ENCODE results near the gene VAC14. TPM values are rescaled to one million over a fixed set of nuclear protein-coding genes. Genes with fewer than 3 reads are reported as not detected.
A peak's percentile ranks its signal among the peaks of the same experiment; 100 is the strongest.

VAC14 gene
- total RNA-seq, 1 donor from 2014 or later: 75.1 TPM

DNA sequence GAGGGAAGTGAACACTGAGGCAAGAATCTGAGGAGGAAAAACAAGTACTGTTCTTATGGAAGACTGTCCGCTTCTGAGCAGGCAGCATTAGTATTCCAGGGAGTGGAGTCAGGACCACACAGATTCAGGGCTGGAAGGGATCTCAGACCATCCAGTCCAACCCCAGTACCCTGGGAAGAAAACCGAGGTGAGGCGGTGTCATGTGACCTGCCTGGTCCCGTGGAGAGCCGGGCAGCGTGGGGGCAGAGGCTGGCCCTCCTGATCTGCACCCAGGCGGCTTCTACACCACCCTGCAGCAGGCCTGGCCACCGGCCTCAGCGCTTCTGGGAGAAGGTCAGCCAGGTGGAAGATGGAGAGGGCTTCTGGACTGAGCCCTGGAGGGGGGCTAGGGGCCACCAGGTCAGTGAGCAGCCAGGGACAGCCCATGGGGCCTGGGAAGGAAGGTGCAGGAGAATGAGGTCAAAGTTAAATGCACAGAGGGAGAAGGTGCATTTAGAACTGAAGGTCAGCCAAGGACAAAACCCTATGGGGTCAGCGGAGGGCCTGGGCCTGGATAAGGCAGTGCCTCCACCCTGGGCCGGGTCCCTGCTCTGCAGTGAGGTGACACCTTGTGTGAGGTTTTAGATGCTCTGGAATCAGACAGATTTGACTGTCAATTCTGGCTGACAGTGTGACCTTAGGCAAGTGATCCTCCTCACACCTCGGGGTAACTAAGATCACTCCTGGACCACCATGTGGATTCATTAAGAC lies 45.9 kb downstream of the VAC14 start:
- TF ChIP-seq, protein P1, sequence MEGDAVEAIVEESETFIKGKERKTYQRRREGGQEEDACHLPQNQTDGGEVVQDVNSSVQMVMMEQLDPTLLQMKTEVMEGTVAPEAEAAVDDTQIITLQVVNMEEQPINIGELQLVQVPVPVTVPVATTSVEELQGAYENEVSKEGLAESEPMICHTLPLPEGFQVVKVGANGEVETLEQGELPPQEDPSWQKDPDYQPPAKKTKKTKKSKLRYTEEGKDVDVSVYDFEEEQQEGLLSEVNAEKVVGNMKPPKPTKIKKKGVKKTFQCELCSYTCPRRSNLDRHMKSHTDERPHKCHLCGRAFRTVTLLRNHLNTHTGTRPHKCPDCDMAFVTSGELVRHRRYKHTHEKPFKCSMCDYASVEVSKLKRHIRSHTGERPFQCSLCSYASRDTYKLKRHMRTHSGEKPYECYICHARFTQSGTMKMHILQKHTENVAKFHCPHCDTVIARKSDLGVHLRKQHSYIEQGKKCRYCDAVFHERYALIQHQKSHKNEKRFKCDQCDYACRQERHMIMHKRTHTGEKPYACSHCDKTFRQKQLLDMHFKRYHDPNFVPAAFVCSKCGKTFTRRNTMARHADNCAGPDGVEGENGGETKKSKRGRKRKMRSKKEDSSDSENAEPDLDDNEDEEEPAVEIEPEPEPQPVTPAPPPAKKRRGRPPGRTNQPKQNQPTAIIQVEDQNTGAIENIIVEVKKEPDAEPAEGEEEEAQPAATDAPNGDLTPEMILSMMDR (IDR thresholded peaks at IDR 0.05): no peak
- no peak overlapping the region for H3K4me3 ChIP-seq
- peaks cover 5 to 13% of the 10 kb centered on the region in 2 donors for H3K36me3 ChIP-seq
- H3K4me1 ChIP-seq: peaks cover 17 to 55% of the 10 kb centered on the region in 2 donors
- H3K27me3 ChIP-seq: no peaks in the 10 kb centered on the region
- intact Hi-C loops (cut with DNase I): loop anchor here (2.0 kb wide), 1 partner anchor 16 kb away; no protein-coding TSS in a partner anchor
- no peak for DNase-seq (ENCODE audit: low spot score in 2 of 2)
- H3K9me3 ChIP-seq: no peaks in the 10 kb centered on the region
- peak overlapping the region; percentile 53 to 75 for H3K27ac ChIP-seq

DNA sequence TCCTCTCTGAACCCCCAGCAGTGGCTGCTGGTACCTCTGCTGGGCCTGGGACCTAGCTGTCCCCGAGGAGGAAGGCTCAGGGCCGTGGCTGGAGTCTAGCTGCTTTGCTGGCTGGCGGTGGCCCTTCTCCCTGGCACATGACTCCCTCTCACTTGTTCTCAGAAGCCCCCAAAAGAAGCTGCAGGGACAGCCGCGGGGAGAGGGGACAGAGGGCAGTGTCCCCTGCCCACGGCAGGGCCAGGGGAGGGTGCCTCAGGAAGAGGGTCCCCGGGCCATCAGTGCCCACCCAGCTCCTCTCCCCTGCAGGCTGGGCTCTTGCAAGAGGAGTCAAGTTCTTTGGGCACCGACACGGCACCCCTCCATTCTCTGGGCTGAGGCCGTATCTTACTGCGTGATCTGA lies 46.6 kb downstream of the VAC14 start:
- DNase-seq (ENCODE audit: low spot score in 2 of 2): no peak
- no peaks in the 10 kb centered on the region for H3K27me3 ChIP-seq
- intact Hi-C loops (cut with DNase I): loop anchor here (2.0 kb wide), 1 partner anchor 16 kb away; no protein-coding TSS in a partner anchor
- H3K4me1 ChIP-seq: peaks cover 17 to 55% of the 10 kb centered on the region in 2 donors
- TF ChIP-seq, protein P1 (IDR thresholded peaks at IDR 0.05): no peak
- peaks cover 5 to 9% of the 10 kb centered on the region in 2 donors for H3K36me3 ChIP-seq
- H3K27ac ChIP-seq: peak overlapping the region; percentile 53 to 75
- H3K4me3 ChIP-seq: no peak overlapping the region
- no peaks in the 10 kb centered on the region for H3K9me3 ChIP-seq

DNA sequence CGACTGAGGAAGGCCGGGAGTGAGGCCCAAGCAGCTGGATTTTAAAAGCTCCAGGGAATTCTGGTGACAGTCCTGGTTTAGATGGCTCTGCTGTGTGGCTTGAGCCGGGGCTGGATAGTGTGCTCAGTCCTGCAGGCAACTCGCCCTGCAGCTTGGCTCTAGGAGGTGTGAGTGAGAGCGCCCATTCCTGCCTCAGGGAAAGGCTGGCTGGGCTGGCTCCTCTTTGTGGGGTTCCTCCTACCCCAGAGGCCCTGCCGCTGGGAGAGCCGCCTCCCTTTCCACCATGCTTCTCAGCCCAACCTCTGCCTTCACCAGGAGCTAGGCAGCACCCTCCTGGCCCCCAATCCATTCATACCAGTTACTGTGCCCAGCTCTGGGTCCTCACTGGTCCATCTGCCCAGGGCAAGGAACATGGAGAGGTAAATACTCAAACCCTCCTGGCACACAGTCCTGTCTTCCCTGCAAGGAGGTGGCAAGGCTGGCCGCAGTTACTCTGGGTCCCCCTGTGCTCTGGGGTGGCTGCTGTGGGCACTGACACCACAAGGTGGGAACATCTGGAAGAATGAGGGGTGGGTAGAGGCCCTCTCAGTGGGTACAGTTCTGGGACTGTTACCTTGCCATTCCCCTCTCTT lies 47.1 kb downstream of the VAC14 start:
- DNase-seq (ENCODE audit: low spot score in 2 of 2): no peak
- Histone ChIP-seq H3K27me3 (no peaks in the 10 kb centered on the region), H3K4me3 (no peak overlapping the region), H3K36me3 (peaks cover 5 to 8% of the 10 kb centered on the region in 2 donors), H3K9me3 (no peaks in the 10 kb centered on the region), H3K4me1 (peaks cover 17 to 55% of the 10 kb centered on the region in 2 donors), H3K27ac (peak overlapping the region; percentile 53 to 75)
- intact Hi-C loops (cut with DNase I): loop anchor here (2.0 kb wide), 1 partner anchor 17 kb away; no protein-coding TSS in a partner anchor
- TF ChIP-seq, protein P1 (IDR thresholded peaks at IDR 0.05): no peak

DNA sequence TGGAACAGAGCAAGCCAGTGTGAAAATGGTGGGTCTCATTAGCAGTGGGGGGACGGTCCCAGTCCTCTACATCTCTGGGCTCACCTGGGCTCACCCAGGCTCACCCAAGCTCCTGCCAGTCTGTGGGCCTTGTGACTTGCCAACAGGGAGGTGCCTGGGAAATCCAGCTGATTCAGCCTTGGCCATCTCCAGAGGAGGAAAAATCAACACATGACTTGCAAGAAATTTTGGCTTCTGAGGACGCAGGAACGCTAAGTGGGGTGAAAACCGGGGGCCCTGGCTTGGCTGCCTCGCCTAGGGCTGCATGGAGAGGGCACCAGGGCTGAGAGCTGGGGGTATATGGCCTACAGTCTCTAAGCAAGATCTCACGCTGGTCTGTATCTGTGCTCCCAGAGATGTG lies 47.7 kb downstream of the VAC14 start:
- TF ChIP-seq, protein P1 (IDR thresholded peaks at IDR 0.05): no peak
- H3K9me3 ChIP-seq: no peaks in the 10 kb centered on the region
- intact Hi-C loops (cut with DNase I): no loop called here
- DNase-seq (ENCODE audit: low spot score in 2 of 2): no peak
- H3K4me3 ChIP-seq: no peak overlapping the region
- peaks cover 2 to 5% of the 10 kb centered on the region in 2 donors for H3K36me3 ChIP-seq
- no peaks in the 10 kb centered on the region for H3K27me3 ChIP-seq
- H3K4me1 ChIP-seq: peaks cover 17 to 57% of the 10 kb centered on the region in 2 donors
- H3K27ac ChIP-seq: peak overlapping the region; percentile 57 to 75

DNA sequence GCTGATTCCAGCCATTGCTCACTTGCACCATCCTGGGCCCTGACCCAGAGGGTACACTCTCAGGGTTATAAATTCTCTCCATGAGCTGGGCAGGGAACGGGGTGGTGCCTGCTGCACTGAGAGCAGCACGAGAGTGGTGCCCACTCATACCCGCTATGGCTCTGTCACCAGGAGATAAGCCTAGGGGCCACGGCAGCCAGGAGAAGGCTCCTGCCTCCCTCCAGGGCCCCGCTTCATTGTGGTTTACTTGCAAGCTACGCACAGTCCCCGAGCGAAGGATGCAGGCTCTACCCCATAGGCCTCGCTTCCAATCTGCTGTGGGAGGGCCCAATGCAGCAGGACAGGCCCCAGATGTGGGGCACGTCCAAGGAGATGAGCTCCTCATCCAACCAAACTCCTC lies 48.5 kb downstream of the VAC14 start:
- Histone ChIP-seq H3K4me1 (peaks cover 17 to 64% of the 10 kb centered on the region in 2 donors), H3K27me3 (no peaks in the 10 kb centered on the region), H3K9me3 (no peaks in the 10 kb centered on the region), H3K4me3 (no peak overlapping the region), H3K27ac (peak overlapping the region in 1 of 2 donors; percentile 57), H3K36me3 (peaks cover 0 to 5% of the 10 kb centered on the region in 2 donors)
- TF ChIP-seq, protein P1 (IDR thresholded peaks at IDR 0.05): no peak
- intact Hi-C loops (cut with DNase I): no loop called here
- DNase-seq (ENCODE audit: low spot score in 2 of 2): no peak

Measured in ascending aorta (tissue), 2 donors.